MM.1S (cell line): ENCODE data around the gene AKAP8L.

ENCODE experiments used
- EZH2 ChIP-seq: fragments of 300-600 bp; sonication (generic); optimal IDR thresholded peaks from 2 replicates; pipeline ENCODE3; 2017; ENCODE audit warnings: low read depth, mild to moderate bottlenecking, antibody characterized with exemption, low read length, mixed read lengths
- EZH2phosphoT487 ChIP-seq: fragments of 300-600 bp; sonication (generic); IDR thresholded peaks from 2 replicates; pipeline ENCODE4 v1.6.1; 2018; ENCODE audit warnings: antibody characterized with exemption, low read length
- TF ChIP-seq, protein P1 (sequence below): fragments of 300-600 bp; sonication (generic); IDR thresholded peaks from 2 replicates; pipeline ENCODE4 v1.5.1; 2016; ENCODE audit warnings: antibody characterized with exemption, low read length, mixed read lengths

DNA sequence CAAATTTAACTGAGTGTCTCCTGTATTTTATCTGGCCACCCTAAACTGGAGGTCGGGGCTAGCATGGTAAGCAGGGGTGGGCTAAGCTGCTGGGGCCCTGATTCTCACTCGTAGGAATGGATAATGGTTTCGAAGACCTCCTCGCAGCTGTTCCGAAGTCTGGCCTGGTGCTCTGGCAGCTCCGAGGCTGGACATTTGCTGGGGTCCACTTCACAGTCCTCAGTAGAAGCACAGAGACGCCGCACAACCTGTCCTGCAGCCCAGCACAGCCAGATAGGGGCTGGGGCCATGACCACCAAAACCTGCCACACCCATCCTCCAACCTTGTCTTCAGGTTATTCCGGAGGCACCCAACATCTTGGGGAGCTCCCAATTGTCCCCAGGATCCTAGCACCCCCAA is 37.2 kb upstream of the AKAP8L start:
- TF ChIP-seq, protein P1, sequence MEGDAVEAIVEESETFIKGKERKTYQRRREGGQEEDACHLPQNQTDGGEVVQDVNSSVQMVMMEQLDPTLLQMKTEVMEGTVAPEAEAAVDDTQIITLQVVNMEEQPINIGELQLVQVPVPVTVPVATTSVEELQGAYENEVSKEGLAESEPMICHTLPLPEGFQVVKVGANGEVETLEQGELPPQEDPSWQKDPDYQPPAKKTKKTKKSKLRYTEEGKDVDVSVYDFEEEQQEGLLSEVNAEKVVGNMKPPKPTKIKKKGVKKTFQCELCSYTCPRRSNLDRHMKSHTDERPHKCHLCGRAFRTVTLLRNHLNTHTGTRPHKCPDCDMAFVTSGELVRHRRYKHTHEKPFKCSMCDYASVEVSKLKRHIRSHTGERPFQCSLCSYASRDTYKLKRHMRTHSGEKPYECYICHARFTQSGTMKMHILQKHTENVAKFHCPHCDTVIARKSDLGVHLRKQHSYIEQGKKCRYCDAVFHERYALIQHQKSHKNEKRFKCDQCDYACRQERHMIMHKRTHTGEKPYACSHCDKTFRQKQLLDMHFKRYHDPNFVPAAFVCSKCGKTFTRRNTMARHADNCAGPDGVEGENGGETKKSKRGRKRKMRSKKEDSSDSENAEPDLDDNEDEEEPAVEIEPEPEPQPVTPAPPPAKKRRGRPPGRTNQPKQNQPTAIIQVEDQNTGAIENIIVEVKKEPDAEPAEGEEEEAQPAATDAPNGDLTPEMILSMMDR: no peak
- no peak for TF ChIP-seq EZH2
- no peak for TF ChIP-seq EZH2phosphoT487
